Measurements from ENCODE around the gene RUFY1. TPM values are rescaled to one million over a fixed set of nuclear protein-coding genes. Genes with fewer than 3 reads are reported as not detected.

Gene RUFY1
- polyA plus RNA-seq, 1 donor (not counting 4 experiments of a cell fraction or from before 2014, with no cell fraction given), result 25.2 TPM

- H3K36me3 ChIP-seq (ENCODE audit: control insufficient read depth in 2 of 2, extremely low read depth in 1 of 2, insufficient read depth in 2 of 2, low read length in 2 of 2), result peaks cover 24 to 28% of the 10 kb centered on the region in 2 experiments
- no peaks in the 10 kb centered on the region for H3K79me2 ChIP-seq (ENCODE audit: control insufficient read depth, insufficient read depth, low read length)
- H3K4me1 ChIP-seq (ENCODE audit: control insufficient read depth, extremely low read depth, insufficient read depth, low read length), result no peaks in the 10 kb centered on the region
- H2AFZ ChIP-seq (ENCODE audit: control insufficient read depth, low read length), result no peak overlapping the region
- DNase-seq (ENCODE audit: low read depth, low spot score) (no peak), FAIRE-seq (no peak)
- H3K9me1 ChIP-seq (ENCODE audit: control insufficient read depth, extremely low read depth, insufficient read depth, low read length), result no peaks in the 10 kb centered on the region
- no peaks in the 10 kb centered on the region for H3K9me3 ChIP-seq (ENCODE audit: control insufficient read depth, low read depth, low read length)
- no peak for TF ChIP-seq EZH2 (IDR thresholded peaks at IDR 0.05; ENCODE audit: low read length)
- no peak for TF ChIP-seq CTCF (optimal IDR thresholded peaks at IDR 0.05 in 1 of 3, IDR thresholded peaks at IDR 0.05 in 1 of 3, conservative IDR thresholded peaks at IDR 0.05 in 1 of 3; ENCODE audit: extremely low read depth in 1 of 3, insufficient read depth in 2 of 3, low read length in 3 of 3)
- H3K27ac ChIP-seq (ENCODE audit: control insufficient read depth, insufficient read depth, low read length), result no peak overlapping the region
- no peak overlapping the region for H3K4me2 ChIP-seq (ENCODE audit: control insufficient read depth, extremely low read depth, insufficient read depth, low read depth, low read length)
- H3K9ac ChIP-seq (ENCODE audit: control insufficient read depth, extremely low read depth, insufficient read depth, low read length), result no peak overlapping the region
- H3K27me3 ChIP-seq (ENCODE audit: control insufficient read depth, extremely low read depth, insufficient read depth, low read length), result no peaks in the 10 kb centered on the region
- peaks cover 6% of the 10 kb centered on the region for H4K20me1 ChIP-seq (ENCODE audit: control insufficient read depth, extremely low read depth, insufficient read depth, low read length)
- dilution Hi-C loops (cut with MboI; ENCODE audit: extremely low pct_ligation_motif_present, low sequenced_read_pairs), result no loop called here
- no peak overlapping the region for H3K4me3 ChIP-seq (ENCODE audit: control insufficient read depth in 2 of 3, extremely low read depth in 1 of 3, insufficient read depth in 2 of 3, low read depth in 1 of 3, low read length in 3 of 3)
Measured at GRCh38 chr5:179605026-179605833, 54.9 kb downstream of the RUFY1 start.

- Histone ChIP-seq H3K4me2 (ENCODE audit: control insufficient read depth, extremely low read depth, insufficient read depth, low read depth, low read length) (no peak overlapping the region), H3K9ac (ENCODE audit: control insufficient read depth, extremely low read depth, insufficient read depth, low read length) (no peak overlapping the region), H3K9me3 (ENCODE audit: control insufficient read depth, low read depth, low read length) (no peaks in the 10 kb centered on the region), H4K20me1 (ENCODE audit: control insufficient read depth, extremely low read depth, insufficient read depth, low read length) (peaks cover 10% of the 10 kb centered on the region), H3K9me1 (ENCODE audit: control insufficient read depth, extremely low read depth, insufficient read depth, low read length) (no peaks in the 10 kb centered on the region), H3K4me1 (ENCODE audit: control insufficient read depth, extremely low read depth, insufficient read depth, low read length) (no peaks in the 10 kb centered on the region), H3K79me2 (ENCODE audit: control insufficient read depth, insufficient read depth, low read length) (no peaks in the 10 kb centered on the region), H3K4me3 (ENCODE audit: control insufficient read depth in 2 of 3, extremely low read depth in 1 of 3, insufficient read depth in 2 of 3, low read depth in 1 of 3, low read length in 3 of 3) (no peak overlapping the region), H2AFZ (ENCODE audit: control insufficient read depth, low read length) (no peak overlapping the region), H3K36me3 (ENCODE audit: control insufficient read depth in 2 of 2, extremely low read depth in 1 of 2, insufficient read depth in 2 of 2, low read length in 2 of 2) (peaks cover 24 to 38% of the 10 kb centered on the region in 2 experiments), H3K27ac (ENCODE audit: control insufficient read depth, insufficient read depth, low read length) (no peak overlapping the region), H3K27me3 (ENCODE audit: control insufficient read depth, extremely low read depth, insufficient read depth, low read length) (no peaks in the 10 kb centered on the region)
- TF ChIP-seq CTCF (optimal IDR thresholded peaks at IDR 0.05 in 1 of 3, IDR thresholded peaks at IDR 0.05 in 1 of 3, conservative IDR thresholded peaks at IDR 0.05 in 1 of 3; ENCODE audit: extremely low read depth in 1 of 3, insufficient read depth in 2 of 3, low read length in 3 of 3) (no peak), EZH2 (IDR thresholded peaks at IDR 0.05; ENCODE audit: low read length) (no peak)
- DNase-seq (ENCODE audit: low read depth, low spot score) (no peak), FAIRE-seq (no peak)
- dilution Hi-C loops (cut with MboI; ENCODE audit: extremely low pct_ligation_motif_present, low sequenced_read_pairs), result no loop called here
Measured at GRCh38 chr5:179606071-179606909, 55.9 kb downstream of the RUFY1 start.
